CD4-positive, alpha-beta T cell treated with Interferon gamma for 1 hour (primary cell): ENCODE data around the gene EPHB3.
A peak's percentile ranks its signal among the peaks of the same experiment; 100 is the strongest.

ENCODE experiments used
- DNase-seq: peaks from one replicate; pipeline ENCODE4 v3.0.0-alpha.2; 2020

EPHB3 gene

DNA sequence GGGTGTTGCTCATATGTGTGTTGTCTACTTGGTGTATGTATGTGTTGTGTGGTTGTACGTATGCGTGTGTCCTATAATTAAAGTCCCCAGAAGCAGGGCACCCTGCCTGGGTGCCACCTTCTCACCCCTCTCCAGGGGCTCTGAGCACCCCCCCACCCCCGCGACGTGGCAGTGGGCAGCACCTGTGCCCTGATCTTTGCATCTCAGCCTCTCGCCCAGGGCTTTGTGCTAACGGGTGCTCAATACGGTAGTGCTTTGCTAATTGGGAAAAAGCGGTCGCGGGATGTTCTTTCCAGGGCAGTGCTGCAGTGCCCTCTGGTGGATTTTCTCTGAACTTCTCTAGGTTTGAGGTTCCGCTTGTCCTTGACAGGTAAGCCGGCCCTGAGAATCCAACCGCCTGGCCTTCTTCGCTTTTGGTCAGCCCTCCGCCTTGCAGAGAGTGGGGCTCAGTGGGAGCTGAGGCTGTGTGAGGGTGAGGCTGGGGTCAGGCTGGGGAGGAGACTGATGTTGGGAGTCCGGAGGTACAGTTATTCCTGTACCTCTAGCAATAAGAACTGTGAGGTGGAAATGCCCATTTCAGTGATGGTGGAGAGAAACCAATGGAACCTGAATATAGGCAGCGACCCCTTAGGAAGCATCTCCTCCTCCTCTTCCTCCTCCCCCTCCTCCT, 17.6 kb upstream of the EPHB3 start:
- DNase-seq: peak; percentile 63

- DNase-seq: no peak
Measured at GRCh38 chr3:184544513-184544861, 17.1 kb upstream of the EPHB3 start.

- no peak for DNase-seq
Measured at GRCh38 chr3:184545769-184546168, 15.8 kb upstream of the EPHB3 start.

GRCh38 chr3:184546252-184546651, 15.3 kb upstream of the EPHB3 start:
- peak; percentile 16 for DNase-seq

DNA sequence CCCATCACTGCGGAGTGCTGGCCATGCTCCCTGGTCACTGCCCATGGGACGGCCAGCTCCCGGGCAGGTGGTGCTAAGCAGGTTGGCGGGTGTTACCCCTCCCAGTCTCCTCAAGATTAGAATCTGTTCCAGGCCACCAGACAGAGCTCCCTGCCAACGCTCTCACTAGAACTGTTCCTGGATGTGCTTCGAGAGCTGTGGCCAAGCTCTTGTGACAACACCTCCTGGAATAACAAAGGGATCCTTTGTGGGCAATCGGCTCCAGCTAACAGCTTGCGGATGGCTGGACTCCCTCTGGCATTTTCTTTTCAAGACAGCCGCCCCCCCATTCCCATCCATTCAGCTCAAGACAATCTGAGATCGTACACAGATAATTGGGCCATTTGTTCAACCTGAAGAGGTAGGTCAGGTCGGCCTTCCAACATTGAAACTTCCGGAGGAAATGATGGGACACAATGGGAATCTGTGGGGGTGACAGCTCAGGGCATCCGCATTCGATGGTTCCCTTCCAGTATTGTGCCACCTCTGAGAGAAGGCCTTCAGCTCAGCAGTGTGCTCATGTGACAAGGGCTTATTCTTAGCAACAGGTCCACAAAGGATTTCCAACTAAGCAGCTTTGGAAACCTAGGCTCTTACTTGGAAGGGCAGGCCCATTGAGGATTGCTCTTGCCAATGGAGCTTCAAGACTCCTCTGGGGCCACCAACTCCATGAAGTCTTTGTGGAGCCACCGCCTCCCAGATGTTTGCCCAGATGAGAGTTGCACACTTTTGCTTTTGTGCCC, 11.6 kb upstream of the EPHB3 start:
- no peak for DNase-seq

GRCh38 chr3:184551103-184551502, 10.5 kb upstream of the EPHB3 start:
- DNase-seq: no peak

GRCh38 chr3:184551614-184552256, 9.8 kb upstream of the EPHB3 start:
- no peak for DNase-seq

- DNase-seq: no peak
Measured at GRCh38 chr3:184552296-184552695, 9.3 kb upstream of the EPHB3 start.

- DNase-seq: no peak
Measured at GRCh38 chr3:184552863-184553262, 8.7 kb upstream of the EPHB3 start.

DNA sequence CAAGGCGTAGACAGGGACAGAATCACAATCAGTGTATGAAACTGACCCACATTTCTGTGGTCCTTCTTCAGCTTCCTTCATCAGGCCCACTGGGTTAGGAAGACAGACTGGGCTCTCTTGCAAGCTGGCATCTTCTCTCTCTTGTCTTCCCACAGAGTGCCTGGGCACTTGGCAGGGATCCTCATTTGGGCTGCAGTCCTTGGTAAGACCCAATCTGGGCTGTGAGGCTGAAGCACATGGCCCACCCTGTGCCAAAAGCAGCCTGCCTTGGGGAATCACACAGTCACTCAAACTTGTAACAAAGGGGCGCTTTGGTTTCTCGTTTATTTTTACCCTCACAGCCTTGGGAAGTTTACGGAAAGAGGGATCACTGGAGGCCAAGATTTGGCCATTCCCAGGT, 8.2 kb upstream of the EPHB3 start:
- no peak for DNase-seq

DNA sequence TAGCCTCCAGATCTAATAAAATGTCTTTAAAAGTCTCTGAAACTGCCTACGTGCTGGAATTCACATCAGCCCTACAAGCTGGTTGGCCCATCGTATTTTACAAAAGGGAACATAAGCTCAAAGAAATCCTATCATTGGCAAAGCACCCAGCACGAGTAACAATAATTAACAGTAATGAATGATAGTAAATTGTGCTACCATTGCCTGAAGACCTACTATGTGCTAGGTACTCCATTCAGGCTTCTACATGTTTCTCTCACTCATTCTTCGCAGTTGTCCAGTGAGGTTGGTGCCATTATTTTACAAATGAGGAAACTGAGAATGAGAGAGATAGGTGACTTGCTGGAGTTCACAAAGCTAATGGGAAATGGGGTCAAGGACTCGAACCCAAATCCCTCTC, 7.1 kb upstream of the EPHB3 start:
- no peak for DNase-seq

DNA sequence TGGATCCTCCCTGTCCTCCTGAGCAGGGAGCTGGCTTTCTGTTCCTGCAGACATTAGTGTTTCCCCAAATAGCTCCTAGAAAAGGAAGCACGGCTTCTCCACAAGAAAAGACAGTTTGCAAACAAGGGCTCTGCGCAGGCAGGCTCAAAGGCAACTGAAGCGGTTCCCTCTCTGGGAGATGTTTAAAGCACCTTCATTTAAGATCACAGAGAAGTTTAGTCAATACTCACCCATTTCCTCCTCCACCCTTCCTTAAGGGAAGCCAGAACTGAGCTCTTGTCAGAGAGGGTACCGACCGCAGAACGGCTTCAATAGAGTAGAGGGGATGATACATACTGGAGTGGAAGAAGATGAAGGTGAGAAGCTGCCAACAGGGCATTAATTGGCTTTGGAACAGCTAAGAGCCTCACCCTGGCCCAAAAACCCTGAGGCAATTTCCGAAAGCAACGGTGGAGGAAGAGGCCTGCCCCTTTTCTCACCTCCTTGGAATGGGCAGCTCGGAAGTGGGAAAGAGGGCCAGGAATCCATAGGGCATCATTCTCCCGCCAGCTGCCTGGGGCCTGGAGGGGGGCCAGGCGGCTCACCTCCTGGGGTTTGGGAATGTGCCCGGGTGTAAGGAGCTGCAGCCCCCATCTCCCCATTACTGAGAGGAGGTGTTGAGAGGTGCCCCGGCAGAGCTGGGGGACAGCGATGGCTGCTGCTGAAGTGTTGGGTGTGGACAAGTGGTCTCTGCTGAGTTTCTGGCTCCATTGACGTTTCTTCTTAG, 4.8 kb upstream of the EPHB3 start:
- no peak for DNase-seq

DNA sequence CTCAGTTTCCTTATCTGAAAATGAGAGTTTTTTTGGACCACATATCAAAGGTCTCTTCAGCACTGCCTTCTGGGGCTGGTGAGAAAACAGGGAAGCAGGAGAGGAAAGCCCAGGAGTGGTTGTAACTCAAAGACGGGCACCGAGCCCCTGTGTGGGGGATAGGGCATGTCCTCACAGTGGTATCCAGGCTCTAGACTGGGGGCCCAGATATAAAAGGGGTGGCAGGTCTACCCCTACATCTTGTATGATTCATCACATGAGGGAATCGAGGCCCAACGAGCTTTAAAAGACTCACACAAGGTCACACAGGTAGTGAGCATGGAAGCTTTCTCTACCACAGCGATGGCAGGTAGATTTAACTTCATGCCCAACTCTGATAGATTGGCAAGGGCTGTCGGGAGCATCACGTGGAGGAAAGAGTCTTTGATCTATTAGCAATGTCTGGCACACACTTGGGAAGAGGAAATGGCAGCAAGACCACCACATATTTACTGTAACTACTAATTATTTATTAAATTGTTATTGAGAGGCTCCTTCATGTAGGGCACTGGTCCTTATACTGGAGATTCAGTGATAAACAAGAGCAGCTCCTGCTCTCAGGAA, 4.1 kb upstream of the EPHB3 start:
- DNase-seq: no peak

DNA sequence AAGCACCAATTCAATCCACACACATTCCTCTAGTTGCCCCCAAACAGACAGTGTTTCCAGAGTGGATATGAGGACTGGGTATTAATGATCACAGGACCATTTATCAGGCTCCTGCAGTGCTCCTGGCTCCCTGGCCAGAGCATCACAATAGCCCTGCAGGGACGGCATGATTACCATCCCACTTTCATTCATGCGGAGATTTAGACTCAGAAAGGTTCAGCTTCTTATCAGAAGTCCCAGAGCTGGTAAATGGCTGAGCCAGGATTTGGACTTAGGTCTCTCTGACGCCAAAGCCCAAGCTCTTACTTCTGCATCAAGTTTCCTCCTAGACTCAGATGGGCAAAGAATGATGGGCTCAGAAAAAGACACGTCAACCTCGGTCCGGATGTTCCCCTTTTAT, 2.9 kb upstream of the EPHB3 start:
- DNase-seq: no peak

DNA sequence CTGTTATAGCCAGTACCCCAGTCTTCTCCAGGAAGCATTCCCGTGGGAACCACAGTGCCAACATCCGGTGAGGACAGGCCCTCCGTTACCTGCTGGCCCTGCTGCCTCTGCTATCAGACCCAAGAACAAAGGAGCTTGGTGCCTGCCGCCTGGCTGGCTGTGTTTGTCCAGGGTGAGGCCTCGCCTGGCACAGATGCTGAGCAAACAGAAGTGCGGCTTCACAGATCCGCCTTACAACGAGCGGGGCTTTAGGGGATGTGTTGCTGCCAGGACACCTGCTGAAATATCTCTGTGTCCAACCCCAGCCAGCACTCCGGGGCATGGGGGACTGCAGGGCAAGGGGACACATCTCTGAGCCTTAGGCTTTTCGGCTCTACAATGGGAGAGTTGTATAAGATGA, 2.2 kb upstream of the EPHB3 start:
- no peak for DNase-seq

DNA sequence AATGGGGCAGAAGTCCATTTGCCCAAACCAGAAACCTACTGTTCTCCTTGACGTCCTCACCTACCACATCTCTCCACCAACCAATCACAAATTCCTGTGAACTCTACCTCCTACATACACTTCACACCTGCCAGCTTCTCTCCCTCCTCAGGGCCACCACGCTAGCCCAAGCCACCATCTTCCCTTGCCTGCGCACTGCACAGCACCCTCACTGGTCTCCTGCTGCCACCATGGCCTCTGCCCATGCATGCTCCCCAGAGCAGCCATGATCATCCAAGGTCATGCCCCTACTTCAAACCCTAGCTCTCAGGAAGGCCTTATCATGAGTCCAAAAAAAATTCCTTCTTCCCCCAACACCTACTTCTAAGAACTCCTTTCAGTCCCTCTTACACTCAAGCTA, 1.1 kb upstream of the EPHB3 start:
- DNase-seq: no peak

DNA sequence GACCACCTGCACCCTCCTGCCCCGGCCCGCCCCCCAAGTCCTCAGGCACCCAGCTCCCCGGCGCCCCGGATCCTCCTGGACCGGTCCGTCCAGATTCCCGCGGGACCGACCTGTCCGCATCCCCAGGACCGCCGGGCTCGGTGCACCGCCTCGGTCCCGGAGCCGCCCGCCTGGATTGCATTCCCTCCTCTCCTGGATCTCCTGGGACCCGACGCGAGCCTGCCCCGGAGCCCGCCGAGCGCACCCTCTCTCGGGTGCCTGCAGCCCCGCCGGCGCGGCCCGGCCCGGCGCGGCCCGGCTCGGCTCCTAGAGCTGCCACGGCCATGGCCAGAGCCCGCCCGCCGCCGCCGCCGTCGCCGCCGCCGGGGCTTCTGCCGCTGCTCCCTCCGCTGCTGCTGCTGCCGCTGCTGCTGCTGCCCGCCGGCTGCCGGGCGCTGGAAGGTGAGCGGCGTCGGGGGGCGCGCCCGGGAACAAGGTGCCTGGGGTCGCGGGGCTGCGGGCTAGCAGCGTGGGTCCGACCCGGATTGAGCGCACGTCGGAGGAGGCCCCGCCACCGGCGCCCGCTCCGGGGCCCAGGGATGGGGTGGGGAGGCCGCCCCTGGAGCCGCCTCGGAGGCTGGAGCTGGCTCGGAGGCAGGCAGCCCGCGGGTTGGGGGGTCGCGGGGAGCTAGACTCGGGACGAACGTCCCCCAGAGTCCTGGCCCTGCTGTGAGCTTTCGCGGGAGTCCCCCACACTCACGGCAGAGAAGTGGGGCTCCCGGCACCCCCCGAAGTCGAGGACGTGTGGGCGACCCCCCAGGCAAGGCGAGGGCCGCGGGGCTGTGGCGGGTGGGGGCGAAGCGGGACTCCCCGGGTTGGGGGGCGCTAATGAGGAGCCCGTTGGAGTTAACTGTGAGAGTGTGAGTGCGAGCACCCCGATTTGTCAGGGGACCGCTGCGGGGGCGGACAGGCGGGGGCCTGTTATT, 610 bp downstream of the EPHB3 start:
- DNase-seq: no peak

DNA sequence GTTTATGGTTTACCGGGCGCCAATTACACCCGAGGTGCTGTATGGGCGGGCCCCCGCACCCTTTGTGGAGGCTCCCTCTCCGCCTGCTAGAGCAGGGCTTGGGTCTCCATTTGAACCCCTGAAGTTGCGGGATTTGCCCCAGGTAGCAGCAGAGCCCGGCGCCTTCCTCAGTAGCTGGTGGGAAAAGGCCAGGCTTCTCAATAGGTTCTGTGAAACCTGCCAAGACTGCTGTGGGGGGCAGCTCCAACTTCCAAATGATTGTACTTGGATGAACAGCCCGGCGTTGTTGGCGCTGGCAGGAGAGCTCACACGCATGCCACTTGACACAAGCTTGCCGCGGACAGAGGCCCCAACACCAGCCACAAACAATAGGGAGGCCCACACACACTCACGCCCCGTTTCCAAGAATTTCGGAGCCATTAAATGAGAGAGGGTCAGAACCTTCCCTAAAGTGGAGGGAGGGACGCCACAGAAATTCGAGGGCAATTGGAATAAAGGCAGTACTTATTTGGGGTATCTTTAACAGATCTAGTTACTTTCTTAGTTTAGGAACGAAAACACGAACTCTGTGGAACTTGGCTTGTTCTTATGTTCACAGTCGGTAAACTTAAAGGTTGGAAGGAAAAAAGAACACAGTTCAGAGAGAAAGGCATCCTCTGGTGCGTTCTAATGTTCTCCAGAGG, 1.4 kb downstream of the EPHB3 start:
- DNase-seq: no peak

- no peak for DNase-seq
Measured at GRCh38 chr3:184563561-184563925, 2.0 kb downstream of the EPHB3 start.

DNA sequence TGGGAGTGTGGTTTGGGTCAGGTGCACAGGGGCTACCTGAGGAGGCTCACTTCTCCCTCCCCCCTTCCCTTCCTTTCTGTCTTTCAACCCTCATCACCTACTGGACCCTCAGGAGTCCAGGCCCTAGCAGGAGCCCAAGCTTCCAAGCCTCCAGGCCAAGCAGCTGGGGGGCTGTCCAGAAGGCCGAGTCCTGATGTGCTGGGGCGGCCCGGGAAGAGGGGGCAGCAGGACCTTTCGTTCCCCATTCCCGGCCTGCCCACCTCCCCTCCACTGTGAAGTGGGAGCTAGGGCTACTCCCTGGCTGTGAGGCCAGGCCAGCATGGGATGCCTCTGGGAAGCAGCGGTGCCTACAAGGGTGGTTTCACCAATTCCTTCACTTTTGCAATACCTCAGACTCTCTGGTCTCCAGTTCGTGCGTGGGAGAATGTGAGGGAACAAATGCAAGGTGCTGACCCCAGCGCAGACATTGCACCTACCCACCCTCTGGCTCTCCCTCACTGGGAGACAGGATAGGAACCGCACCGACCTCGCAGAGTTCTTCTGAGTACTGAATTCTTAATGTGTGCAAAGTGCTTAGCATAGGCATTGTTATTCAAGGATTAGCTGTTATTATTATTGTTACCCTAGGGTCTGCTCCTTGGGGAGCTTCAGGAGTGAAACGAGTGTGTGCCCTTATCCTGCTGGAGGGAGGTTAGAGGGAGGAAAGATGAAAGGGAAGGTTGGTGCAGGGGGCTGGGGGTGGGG, 2.5 kb downstream of the EPHB3 start:
- DNase-seq: no peak
